Measurements from ENCODE around the gene KIR2DL1.
"Not testable (repeated sequence)": the region's sequence is repeated elsewhere in the genome, so short reads cannot be mapped to it uniquely, and the experiment has no call there.

DNA sequence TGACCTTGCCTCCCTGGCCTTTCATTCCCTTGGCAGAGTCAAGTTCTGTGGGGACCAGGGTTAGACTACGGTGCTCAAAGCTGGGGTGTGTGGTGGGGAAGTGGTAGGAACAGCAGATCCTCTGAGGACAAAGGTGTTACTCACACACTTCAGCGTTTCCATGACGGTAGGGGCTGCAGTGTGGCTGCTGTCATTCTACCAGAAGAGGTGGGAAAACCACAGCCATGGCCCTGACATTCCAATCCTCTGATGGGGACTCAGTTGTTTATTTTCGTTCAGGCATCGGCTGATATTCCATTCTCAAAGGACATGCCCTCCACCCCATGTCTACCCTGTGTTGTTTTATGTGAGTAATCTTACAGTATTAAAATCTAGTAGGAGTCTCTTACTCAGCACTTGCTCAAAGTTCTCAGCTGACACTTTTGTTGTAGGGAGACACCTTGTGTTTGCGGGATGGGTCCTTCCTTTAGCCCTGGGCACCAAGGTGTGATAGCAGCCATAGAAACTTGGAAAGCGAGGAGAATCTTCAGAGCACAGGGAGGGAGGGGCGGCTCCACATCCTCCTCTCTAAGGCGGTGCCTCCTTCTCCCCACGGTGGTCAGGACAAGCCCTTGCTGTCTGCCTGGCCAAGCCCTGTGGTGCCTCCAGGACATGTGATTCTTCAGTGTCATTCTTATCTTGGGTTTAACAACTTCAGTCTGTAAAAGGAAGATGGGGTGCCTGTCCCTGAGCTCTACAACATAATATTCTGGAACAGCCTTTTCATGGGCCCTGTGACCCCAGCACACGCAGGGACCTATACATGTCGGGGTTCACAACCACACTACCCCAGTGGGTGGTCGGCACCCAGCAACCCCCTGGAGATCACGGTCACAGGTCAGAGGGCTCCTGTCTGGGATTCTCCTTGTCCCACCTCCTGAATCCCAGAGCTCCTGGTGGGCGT lies 1.7 kb downstream of the KIR2DL1 start:
- not testable (repeated sequence) for TF ChIP-seq CTCF (conservative IDR thresholded peaks at IDR 0.05; ENCODE audit: low read length); EZH2phosphoT487 (IDR thresholded peaks at IDR 0.05; ENCODE audit: borderline replicate concordance, low read depth, low read length)

Data from OCI-LY7 (cell line).